Stimulated activated CD4-positive, alpha-beta T cell treated with anti-CD3 and anti-CD28 coated beads, Interleukin-15, amount 100 ng/mL, for 48 hours (primary cell): ENCODE results near the gene TAB2.
A peak's percentile ranks its signal among the peaks of the same experiment; 100 is the strongest.
"Not testable (repeated sequence)": the region's sequence is repeated elsewhere in the genome, so short reads cannot be mapped to it uniquely, and the experiment has no call there.

Experiments used
- DNase-seq, 2 donors: peaks; one replicate each; pipeline ENCODE4 v3.0.0-alpha.2; 2020; ENCODE audit warnings: low read depth in 2 of 2

TAB2 gene

DNA sequence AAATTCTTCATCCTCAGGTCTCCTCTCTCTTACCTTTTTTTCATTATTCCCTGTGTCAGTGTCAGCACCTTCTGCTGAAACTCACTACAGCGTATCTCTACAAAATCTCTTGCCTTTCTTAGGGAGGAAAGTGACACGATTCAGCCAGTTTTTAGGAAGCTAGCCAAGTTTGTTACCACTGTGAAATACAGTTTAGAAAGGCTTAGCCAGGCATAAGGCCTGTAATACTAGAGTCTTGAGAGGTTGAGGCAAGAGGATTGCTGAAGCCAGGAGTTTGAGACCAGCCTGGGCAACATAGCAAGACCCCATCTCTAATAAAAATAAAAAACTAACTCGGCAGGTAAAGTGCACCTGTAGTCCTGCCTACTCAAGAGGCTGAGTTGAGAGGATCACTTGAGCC lies 16.7 kb downstream of the TAB2 start:
- DNase-seq: no peak

DNA sequence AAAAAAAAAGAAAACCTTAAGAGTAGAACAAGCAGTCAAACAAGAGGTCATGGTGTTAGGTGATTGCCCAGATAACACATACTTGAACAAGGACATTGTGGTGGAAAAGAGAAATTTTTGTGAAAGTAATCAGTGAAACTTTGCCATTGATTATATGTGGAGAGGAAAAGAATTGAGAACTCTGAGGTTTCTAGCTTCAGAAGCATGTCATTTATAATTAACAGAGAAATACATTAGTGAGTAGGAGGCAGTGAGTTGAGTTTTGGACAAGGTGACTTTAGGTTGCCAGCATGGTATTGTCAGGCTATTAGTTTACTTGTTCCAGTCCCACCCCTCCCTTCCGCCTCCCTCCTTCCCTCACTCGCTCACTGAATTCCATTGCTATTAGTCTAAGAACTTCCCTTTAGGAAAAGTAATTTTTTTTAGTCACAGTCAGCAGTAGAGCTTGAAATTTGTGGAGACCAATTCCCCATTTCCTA lies 17.2 kb downstream of the TAB2 start:
- DNase-seq: no peak

DNA sequence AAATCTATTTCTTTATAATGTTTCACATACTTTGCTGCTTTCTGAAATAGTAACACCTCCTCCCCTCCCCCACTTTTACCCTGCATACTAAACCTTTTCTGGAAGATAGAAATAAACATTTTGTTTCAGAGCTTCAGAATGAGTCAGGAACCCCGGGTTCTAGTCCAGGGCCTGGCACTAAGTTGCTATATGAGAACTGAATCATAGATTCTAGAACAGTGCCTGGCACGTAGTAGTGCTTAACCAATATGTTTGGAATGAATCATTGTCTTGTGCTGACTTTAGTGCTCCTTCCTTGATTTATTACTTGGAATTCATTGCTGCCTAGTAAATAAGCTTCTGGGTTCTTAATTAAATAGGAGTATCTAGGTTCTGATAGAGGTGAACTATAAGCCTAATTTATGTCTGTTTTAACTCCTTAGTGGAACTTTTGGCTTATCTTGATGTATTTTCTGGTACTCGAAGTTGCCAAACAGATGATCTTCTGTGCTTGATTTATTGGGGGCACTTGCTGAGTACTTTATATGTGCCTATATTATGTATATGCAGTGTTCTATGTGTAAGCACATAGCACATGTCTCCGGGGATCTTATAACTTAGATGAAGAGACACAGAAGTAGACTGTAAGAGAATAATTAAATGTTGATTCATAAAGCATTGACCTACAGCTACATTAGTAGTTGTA lies 18.6 kb downstream of the TAB2 start:
- peak; percentile 56 to 58 for DNase-seq

- no peak for DNase-seq
Measured at GRCh38 chr6:149336609-149336928, 19.1 kb downstream of the TAB2 start.

- DNase-seq: no peak
Measured at GRCh38 chr6:149337320-149337719, 19.8 kb downstream of the TAB2 start.

DNA sequence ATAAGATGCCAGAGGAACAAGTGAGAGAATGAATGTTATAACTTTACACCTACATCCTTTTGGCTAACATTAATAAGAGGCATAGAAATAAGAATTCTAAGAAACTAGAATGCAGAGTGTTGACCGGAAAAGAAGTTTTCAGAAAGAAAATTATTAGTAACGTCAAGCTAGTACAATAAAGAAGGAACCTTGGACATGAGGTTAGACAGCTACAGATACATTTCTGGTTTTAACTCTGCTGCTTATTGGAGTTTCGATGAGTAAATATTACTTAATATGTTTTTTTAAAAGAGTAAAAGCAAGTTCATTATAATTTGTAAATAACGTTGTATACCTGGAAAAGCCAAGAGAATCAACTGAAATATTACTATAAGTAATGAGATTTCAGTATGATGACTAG lies 22.7 kb downstream of the TAB2 start:
- no peak for DNase-seq

GRCh38 chr6:149342525-149342924 lies 25.0 kb downstream of the TAB2 start:
- DNase-seq: no peak

DNA sequence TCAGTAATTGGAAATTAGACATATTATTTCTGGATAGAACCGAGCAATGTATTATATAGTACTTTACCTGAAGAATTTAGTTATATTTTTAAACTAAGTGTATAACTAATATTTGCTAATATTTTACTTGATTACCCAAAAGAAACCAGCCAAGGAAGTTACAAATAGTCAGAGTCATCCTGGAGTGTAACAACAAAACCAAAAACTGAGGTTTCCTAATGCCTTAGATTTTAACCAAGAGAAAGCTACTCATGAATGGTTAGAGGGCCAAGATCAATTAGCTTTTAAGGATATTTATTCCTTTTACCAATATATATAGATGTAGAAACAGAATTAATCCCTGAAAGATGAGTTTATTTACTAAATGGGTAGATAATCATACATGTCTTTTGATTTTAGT lies 26.0 kb downstream of the TAB2 start:
- no peak for DNase-seq

DNA sequence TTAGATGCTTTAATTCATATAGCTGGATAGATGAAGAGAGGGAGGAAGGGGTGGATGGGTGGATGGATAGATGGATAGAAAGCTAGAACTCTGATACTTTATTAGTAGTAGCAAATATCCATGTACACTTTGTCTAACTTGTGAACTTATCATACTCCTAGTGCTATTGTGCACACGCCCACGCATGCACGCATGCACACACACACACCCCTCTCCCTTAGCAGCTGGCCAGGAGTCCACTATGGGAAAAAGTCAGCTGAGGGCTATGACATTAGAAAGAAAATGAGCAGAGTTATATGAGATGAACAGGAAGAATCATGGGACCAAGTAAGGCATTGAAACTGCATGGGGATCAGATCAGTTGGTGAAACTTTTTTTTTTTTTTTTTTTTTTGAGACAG lies 28.6 kb downstream of the TAB2 start:
- DNase-seq: no peak

DNA sequence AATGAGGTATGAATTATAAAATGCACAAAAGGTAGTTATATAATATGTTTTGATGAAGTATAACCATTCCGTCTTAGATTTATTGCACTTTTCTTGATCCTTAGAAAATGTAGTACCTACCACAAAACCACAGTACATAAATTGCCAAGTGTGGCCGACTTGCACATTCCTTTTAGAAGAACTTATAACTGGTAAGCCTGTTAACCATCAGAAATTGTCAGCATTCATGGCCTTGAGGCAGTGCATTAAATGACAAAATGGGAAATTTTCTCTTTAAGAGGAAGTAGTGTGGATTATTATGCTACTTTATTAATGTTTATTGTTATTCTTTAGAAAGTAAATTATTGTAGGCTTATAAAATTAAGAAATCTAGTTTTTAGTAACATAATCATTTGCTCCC lies 29.6 kb downstream of the TAB2 start:
- no peak for DNase-seq

- DNase-seq: not testable (repeated sequence)
Measured at GRCh38 chr6:149349279-149349678, 31.8 kb downstream of the TAB2 start.

DNA sequence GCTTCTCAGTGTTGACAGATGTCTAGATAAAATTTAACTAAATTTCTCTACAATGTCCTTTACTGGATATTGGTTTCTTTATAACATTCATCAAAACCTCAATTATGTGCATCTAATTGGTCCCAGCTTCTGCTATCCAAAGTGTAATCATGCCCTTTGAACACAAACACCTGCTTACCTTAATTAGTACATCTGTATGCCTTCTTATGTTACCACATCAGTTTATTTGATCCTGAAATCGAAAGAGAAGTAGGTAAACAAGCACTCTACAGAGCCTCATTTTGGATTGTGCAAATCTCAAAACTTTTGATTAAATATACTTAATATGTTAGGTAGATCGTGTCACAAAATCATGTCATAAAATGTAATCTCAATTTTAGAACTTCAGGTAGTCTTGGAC lies 36.5 kb downstream of the TAB2 start:
- no peak for DNase-seq

DNA sequence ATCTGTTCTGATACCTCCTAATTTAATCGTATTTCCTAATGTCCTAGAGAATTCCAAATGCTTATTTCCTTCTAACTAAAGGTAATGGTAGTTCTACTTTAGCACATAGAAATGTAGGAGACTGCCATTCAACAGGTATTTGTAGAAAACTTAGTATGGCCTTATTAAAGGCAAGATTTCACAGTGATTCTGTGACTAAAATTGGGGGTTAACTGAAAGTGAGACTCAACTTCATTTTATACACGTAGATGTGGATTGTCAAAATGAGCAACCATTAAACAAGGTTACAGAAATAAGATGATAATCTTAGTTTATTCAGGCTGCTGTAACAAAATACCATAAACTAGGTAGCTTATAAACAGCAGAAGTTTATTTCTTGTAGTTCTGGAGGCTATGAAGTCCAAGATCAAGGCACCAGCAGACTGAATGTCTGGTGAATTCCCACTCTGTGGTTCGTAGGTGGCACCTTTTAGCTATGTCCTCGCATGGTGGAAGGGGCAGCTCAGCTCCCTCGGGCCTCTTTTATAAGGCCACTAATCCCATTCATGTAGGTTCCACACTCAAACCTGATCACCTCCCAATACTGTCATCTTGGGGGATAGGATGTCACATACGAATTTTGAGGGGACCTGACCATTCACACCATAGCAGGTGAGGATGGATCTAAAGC lies 38.7 kb downstream of the TAB2 start:
- DNase-seq: no peak

DNA sequence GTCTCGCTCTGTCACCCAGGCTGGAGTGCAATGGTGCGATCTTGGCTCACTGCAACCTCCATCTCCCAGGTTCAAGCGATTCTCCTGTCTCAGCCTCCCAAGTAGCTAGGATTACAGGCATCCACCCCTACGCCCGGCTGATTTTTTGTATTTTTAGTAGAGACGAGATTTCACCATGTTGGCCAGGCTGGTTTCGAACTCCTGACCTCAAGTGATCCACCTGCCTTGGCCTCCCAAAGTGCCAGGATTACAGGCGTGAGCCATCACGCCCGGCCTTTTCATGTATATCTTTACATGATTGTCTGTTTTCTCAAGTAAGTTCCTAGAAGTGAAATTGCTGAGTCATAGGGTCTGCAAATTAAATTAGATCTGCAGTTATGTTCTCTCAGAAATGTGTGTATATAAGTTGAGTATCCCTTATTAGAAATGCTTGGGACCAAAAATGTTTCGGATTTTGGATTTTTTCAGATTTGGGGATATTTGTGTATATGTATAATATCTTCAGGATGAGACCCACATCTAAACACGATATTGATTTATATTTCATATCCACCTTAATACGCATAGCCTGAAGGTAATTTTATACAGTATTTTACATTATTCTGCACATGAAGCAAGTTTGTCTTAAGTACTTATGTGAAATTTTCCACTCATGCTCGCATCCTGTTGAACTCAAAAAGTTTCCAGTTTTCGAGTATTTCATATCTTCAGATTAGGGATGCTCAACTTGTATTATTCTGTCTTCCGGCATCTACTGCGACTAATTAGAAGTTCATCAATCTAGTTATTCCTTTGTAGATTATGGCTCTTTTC lies 40.4 kb downstream of the TAB2 start:
- DNase-seq: no peak

DNA sequence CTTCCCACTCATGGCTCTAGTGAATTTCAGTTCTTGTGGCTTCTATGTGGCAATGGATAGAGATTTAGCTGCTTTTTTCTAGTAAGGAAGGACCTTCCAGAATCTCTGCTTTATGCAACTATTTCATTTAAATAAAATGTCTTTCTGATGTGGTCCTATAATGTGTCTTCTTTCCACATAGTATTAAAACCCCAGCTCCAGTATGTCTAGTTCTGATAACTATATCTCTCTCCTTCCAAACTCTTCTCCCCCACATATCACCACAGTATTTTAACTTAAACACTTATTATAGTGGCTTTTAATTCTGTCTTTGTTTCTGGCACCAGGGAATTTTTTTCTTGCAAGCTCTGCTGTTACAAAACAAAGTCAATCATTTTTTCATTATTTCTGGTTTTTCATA lies 41.9 kb downstream of the TAB2 start:
- no peak for DNase-seq

DNA sequence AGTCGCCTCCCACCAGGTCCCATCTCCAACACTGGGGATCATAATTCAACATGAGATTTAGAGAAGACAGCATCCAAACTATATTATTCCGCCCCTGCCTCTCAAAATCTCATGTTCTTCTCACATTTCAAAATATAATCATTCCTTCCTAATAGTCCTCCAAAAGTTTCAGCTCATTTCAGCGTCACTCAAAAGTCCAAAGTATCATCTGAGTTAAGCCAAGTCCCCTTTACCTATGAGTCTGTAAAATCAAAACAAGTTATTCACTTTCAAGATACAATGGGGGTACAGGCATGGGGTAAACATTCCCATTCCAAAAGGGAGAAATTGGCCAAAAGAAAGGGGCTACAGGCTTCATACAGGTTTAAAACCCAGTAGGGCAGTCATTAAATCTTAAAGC lies 43.0 kb downstream of the TAB2 start:
- DNase-seq: no peak

DNA sequence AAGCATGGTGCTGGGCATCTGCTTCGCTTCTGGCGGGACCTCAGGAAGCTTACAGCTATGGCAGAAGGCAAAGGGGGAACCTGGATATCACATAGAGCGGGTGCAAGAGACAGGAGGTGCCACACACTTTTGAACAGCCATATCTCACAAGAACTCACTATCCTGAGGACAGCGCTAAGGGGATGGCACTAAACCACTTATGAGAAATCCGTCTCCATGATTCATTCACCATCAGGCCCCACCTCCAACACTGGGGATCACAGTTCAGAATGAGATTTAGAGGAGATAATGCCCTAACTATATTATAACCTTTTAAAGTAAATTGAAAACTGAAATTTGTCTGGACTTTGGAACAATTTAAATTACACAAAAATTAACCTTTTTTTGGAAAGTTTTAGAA lies 44.8 kb downstream of the TAB2 start:
- peak in 1 of 2 donors; percentile 10 for DNase-seq

DNA sequence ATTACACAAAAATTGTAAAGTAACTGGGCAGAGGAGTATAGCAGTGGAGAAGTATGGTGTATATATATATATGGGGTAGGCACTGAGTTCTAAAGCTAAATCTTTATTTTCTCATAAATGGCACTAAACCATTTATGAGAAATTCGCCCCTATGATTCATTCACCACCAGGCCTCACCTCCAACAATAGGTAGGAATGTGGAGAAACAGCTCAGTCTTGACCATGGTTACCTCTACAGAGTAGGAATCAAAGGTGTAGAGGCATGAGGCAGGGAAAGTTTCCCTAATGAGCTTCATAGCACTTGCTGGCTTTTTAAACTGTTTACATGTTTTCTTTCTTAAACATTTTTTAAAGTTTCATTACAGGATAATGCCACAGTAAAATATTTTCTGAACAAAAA lies 45.6 kb downstream of the TAB2 start:
- DNase-seq: no peak

DNA sequence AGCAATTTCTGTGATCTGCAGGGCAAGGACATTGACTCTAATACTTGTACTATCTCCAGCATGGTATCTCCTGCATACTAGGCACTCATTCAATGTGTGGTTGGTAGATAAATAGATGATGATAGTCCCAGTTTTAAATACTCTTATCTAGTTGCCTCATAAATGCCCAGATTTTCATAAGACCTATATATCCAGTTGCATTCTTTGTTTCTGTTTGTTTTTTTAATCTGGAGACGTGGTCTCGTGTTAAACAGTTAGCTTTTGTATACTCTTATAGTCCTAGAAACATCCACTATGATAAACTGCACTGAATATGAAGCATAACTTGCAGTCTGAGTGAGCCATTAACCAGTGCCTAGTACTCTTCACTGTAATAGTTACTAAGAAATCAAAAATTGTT lies 47.0 kb downstream of the TAB2 start:
- no peak for DNase-seq

GRCh38 chr6:149365197-149365596 lies 47.7 kb downstream of the TAB2 start:
- no peak for DNase-seq

- DNase-seq: no peak
Measured at GRCh38 chr6:149366267-149366921, 48.9 kb downstream of the TAB2 start.

GRCh38 chr6:149368065-149368464 lies 50.6 kb downstream of the TAB2 start:
- DNase-seq: no peak
